Endothelial cell of umbilical vein (primary cell): ENCODE data around the gene GPSM1. TPM values are rescaled to one million over a fixed set of nuclear protein-coding genes. Genes with fewer than 3 reads are reported as not detected.

Source experiments
- BruUV-seq: library from RNA; stranded (reverse); fragments of 400-500 nt; replicated peaks from 2 replicates; lab custom pipeline; 2021; lab: Mats Ljungman, UMichigan
- CTCF ChIA-PET: fragments of 300-600, 350-600 bp; sonication (Branson Sonifier 250); formaldehyde crosslinking; loops from one replicate; lab custom pipeline; 2021; ENCODE audit warnings: antibody characterized with exemption, inconsistent platforms; lab: Charles Lee
- POLR2A ChIA-PET: fragments of 300-600, 350-600 bp; sonication (Branson Sonifier 250); formaldehyde crosslinking; loops from one replicate; lab custom pipeline; 2021; ENCODE audit warnings: antibody characterized with exemption, inconsistent platforms; lab: Charles Lee
- DNase-seq: peaks from one replicate; pipeline ENCODE4 v3.0.0-alpha.2; 2011; ENCODE audit warnings: low read depth, low spot score
- FAIRE-seq: peaks from 2 replicates; lab custom pipeline; 2011; peaks lifted over from hg19 to GRCh38; lab: Jason Lieb, UNC
- H2AFZ ChIP-seq: 2 replicates; pipeline ENCODE4 v1.6.0; 2012; ENCODE audit warnings: low read depth, low read length, control low read depth, inconsistent platforms
- H3K27ac ChIP-seq: 2 replicates; pipeline ENCODE4 v1.5.1; 2011; ENCODE audit warnings: low read depth, mild to moderate bottlenecking, control low read depth, low read length, moderate library complexity; ENCODE audit not compliant: insufficient read depth
- H3K27me3 ChIP-seq, 2 experiments: 2 replicates each; pipeline versions ENCODE4 v1.6.0 to v1.6.1; 2011; ENCODE audit warnings: low read length in 2 of 2, mixed read lengths in 1 of 2; ENCODE audit not compliant: control insufficient read depth in 2 of 2, insufficient read depth in 2 of 2
- H3K36me3 ChIP-seq, 2 experiments: 2 replicates in 1 of 2; 3 replicates in 1 of 2; pipeline ENCODE4 v1.5.1; 2011; ENCODE audit warnings: low read length in 2 of 2, mild to moderate bottlenecking in 1 of 2, moderate library complexity in 1 of 2; ENCODE audit not compliant: control insufficient read depth in 2 of 2, insufficient read depth in 2 of 2; ENCODE audit errors: extremely low read depth in 1 of 2
- H3K4me1 ChIP-seq: 3 replicates; pipeline ENCODE4 v1.5.1; 2011; ENCODE audit warnings: mild to moderate bottlenecking, low read length; ENCODE audit not compliant: control insufficient read depth, insufficient read depth; ENCODE audit errors: extremely low read depth
- H3K4me2 ChIP-seq: 2 replicates; pipeline ENCODE4 v1.6.1; 2011; ENCODE audit warnings: low read length, control low read depth, mixed read lengths; ENCODE audit not compliant: insufficient read depth
- H3K4me3 ChIP-seq, 3 experiments: fragments of 200-600 bp in 1 of 3; sonication (generic), shearing (Covaris generic) in 1 of 3; replicated peaks in 1 of 3; 2 replicates each; pipeline ENCODE4 v1.5.1; 2011 to 2016; ENCODE audit warnings: control low read depth in 3 of 3, low read length in 3 of 3, mild to moderate bottlenecking in 2 of 3, inconsistent platforms in 1 of 3, low read depth in 1 of 3, moderate library complexity in 1 of 3; ENCODE audit not compliant: insufficient read depth in 1 of 3
- H3K79me2 ChIP-seq: 2 replicates; pipeline ENCODE4 v1.6.0; 2012; ENCODE audit warnings: low read length, inconsistent platforms; ENCODE audit not compliant: control insufficient read depth, insufficient read depth
- H3K9ac ChIP-seq: replicated peaks from 2 replicates; pipeline ENCODE3; 2011; ENCODE audit warnings: low read length, control low read depth; ENCODE audit not compliant: insufficient read depth; ENCODE audit errors: extremely low read depth
- H3K9me1 ChIP-seq: replicated peaks from 3 replicates; pipeline ENCODE4 v1.6.0; 2011; ENCODE audit warnings: mild to moderate bottlenecking, low read length; ENCODE audit not compliant: control insufficient read depth, insufficient read depth; ENCODE audit errors: extremely low read depth
- H3K9me3 ChIP-seq: replicated peaks from 2 replicates; pipeline ENCODE4 v1.5.1; 2012; ENCODE audit warnings: low read length, inconsistent platforms; ENCODE audit not compliant: control insufficient read depth, insufficient read depth
- H4K20me1 ChIP-seq: replicated peaks from 2 replicates; pipeline ENCODE3; 2011; ENCODE audit warnings: mild to moderate bottlenecking, low read length; ENCODE audit not compliant: control insufficient read depth, insufficient read depth; ENCODE audit errors: extremely low read depth
- EZH2 ChIP-seq: IDR thresholded peaks from 2 replicates; pipeline ENCODE4 v1.6.1; 2012; ENCODE audit warnings: borderline replicate concordance, low read depth, mild to moderate bottlenecking, moderate library complexity, low read length, inconsistent platforms; ENCODE audit not compliant: severe bottlenecking
- FOS ChIP-seq: IDR thresholded peaks from 2 replicates; pipeline ENCODE4 v1.6.1; 2011; ENCODE audit warnings: mild to moderate bottlenecking, low read length, moderate library complexity, borderline replicate concordance; ENCODE audit not compliant: insufficient read depth
- GATA2 ChIP-seq: IDR thresholded peaks from 2 replicates; pipeline ENCODE4 v1.7.0; 2011; ENCODE audit warnings: low read depth, mild to moderate bottlenecking, moderate library complexity, mixed read lengths, low read length; ENCODE audit not compliant: insufficient read length, insufficient read depth
- JUN ChIP-seq: IDR thresholded peaks from 2 replicates; pipeline ENCODE4 v1.6.1; 2011; ENCODE audit warnings: borderline replicate concordance, low read depth; ENCODE audit not compliant: insufficient read length, insufficient read depth
- MAX ChIP-seq: IDR thresholded peaks from 2 replicates; pipeline ENCODE4 v1.6.1; 2011; ENCODE audit not compliant: insufficient read depth, insufficient read length
- MYC ChIP-seq: IDR thresholded peaks from one replicate; pipeline ENCODE4 v1.6.1; 2011; ENCODE audit warnings: mild to moderate bottlenecking, low read depth, low read length
- POLR2A ChIP-seq: IDR thresholded peaks from 2 replicates; pipeline ENCODE4 v1.6.1; 2012; ENCODE audit warnings: low read depth, mild to moderate bottlenecking, control low read depth, low read length
- POLR2AphosphoS5 ChIP-seq: IDR thresholded peaks from 2 replicates; pipeline ENCODE4 v1.6.1; 2012; ENCODE audit warnings: low read depth, mild to moderate bottlenecking, control low read depth, low read length, moderate library complexity; ENCODE audit not compliant: insufficient read depth
- dilution Hi-C: fragments of 300-500 bp; cut with MboI; formaldehyde crosslinking; loops from one replicate; pipeline ENCODE4 v1.15.0; 2019; ENCODE audit warnings: low sequenced_read_pairs; ENCODE audit not compliant: extremely low pct_ligation_motif_present
- intact Hi-C: fragments of 100-400 bp; cut with micrococcal nuclease; formaldehyde crosslinking; loops from one replicate; pipeline ENCODE4 v1.10.0; 2022
- polyA plus RNA-seq, 4 experiments: library from polyadenylated mRNA; depleted of rRNA in 3 of 4; stranded (reverse) in 3 of 4; unstranded in 1 of 4; fragments of >200 nt; gene quantifications; 2 replicates each; pipeline versions ENCODE4 v1.2.1 to v1.2.3, GENCODE V29; 2011 to 2012; ENCODE audit warnings: missing spikeins in 1 of 4
- total RNA-seq: library from RNA; stranded (reverse); gene quantifications from 2 replicates; pipeline ENCODE4 v1.2.3, GENCODE V29; 2021
- TF ChIP-seq, protein P1 (sequence below), 2 donors: IDR thresholded peaks; 1 replicate in 1 of 2; 2 replicates in 1 of 2; pipeline ENCODE4 v1.5.1; 2011; ENCODE audit warnings: low read length in 2 of 2, mild to moderate bottlenecking in 2 of 2, moderate library complexity in 2 of 2, control low read depth in 1 of 2, inconsistent platforms in 1 of 2, low read depth in 1 of 2; ENCODE audit not compliant: insufficient read depth in 1 of 2; ENCODE audit errors: extremely low read depth in 1 of 2

Gene GPSM1
- total and polyA plus RNA-seq, 2 donors (not counting 3 experiments of a cell fraction or from before 2014, with no cell fraction given) = 34.6 to 47.1 TPM

DNA sequence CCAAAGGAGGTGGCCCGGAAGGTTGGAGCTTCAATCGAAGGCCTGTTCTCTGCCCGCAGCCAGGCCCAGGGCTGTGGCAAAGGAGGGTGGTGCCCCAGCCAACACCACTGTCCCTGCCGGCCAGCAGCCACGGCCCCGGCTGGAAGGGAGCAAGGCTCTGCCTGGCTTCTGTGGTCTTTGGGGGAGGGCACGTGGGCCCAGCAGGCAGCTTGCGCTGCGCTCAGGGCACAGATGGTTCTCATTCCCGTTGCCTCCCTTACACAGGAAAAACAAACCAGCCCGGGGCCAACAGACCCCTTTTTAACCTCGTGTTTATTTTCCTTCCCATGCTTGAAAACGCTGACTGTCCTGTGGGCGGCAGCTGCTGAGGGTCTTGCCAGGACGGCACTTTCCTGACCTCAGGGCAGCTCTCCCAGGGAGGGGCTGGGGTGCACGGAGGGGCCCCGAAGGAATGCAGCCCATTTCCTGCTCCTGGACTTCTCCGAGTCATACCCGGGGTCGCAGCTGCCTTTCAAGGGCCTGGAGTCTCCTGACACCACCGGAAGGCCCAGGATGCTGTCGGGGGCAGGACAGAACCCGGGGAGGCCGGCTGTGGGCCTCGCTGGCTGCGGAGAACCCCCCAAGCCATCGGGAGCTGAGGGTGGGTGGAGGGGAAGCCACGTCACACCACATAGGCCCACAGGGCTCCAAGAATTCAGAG lies 1.1 kb upstream of the GPSM1 start:
- dilution Hi-C loops (no loop called here), intact Hi-C loops (no loop called here)
- no peaks in the 10 kb centered on the region for H3K9me3 ChIP-seq
- peak overlapping the region; percentile 10 for H2AFZ ChIP-seq
- no peaks in the 10 kb centered on the region for H3K27me3 ChIP-seq
- no TSS peak for BruUV-seq
- peaks cover 30% of the 10 kb centered on the region for H3K79me2 ChIP-seq
- no peaks in the 10 kb centered on the region for H3K36me3 ChIP-seq
- H3K27ac ChIP-seq = peak overlapping the region; percentile 55
- H3K9me1 ChIP-seq = no peaks in the 10 kb centered on the region
- no peak overlapping the region for H3K4me3 ChIP-seq
- ChIA-PET POLR2A (no interaction called here), CTCF (interaction anchor here (0.7 to 2.8 kb wide), 6 partner anchors 9 to 41 kb away, joined by 3 to 13 read pairs (median 4); partner anchors contain the start of gene DNLZ)
- TF ChIP-seq JUN (no peak), FOS (no peak), EZH2 (no peak), MAX (no peak), POLR2A (no peak), POLR2AphosphoS5 (no peak), GATA2 (no peak), MYC (no peak)
- TF ChIP-seq, protein P1, sequence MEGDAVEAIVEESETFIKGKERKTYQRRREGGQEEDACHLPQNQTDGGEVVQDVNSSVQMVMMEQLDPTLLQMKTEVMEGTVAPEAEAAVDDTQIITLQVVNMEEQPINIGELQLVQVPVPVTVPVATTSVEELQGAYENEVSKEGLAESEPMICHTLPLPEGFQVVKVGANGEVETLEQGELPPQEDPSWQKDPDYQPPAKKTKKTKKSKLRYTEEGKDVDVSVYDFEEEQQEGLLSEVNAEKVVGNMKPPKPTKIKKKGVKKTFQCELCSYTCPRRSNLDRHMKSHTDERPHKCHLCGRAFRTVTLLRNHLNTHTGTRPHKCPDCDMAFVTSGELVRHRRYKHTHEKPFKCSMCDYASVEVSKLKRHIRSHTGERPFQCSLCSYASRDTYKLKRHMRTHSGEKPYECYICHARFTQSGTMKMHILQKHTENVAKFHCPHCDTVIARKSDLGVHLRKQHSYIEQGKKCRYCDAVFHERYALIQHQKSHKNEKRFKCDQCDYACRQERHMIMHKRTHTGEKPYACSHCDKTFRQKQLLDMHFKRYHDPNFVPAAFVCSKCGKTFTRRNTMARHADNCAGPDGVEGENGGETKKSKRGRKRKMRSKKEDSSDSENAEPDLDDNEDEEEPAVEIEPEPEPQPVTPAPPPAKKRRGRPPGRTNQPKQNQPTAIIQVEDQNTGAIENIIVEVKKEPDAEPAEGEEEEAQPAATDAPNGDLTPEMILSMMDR (IDR thresholded peaks at IDR 0.05; ENCODE audit: extremely low read depth in 1 of 2, insufficient read depth in 1 of 2, low read depth in 1 of 2, low read length in 2 of 2) = no peak
- DNase-seq = peak; percentile 67
- peak; percentile 18 for FAIRE-seq
- H3K9ac ChIP-seq = peak overlapping the region; percentile 29
- H3K4me1 ChIP-seq = peaks cover 20% of the 10 kb centered on the region
- no peak overlapping the region for H3K4me2 ChIP-seq
- no peaks in the 10 kb centered on the region for H4K20me1 ChIP-seq
